Astrocyte (in vitro differentiated cells and primary cell): ENCODE data around the gene MYOG. TPM values are rescaled to one million over a fixed set of nuclear protein-coding genes. Genes with fewer than 3 reads are reported as not detected.

Experiments used
- DNase-seq: peaks from one replicate; pipeline ENCODE4 v3.0.0-alpha.2; 2010; ENCODE audit warnings: low read depth
- FAIRE-seq: peaks from 2 replicates; lab custom pipeline; 2011; peaks lifted over from hg19 to GRCh38; lab: Jason Lieb, UNC
- H2AFZ ChIP-seq: 2 replicates; pipeline ENCODE4 v1.6.0; 2012; ENCODE audit warnings: low read depth, low read length, inconsistent platforms
- H3K27ac ChIP-seq: 2 replicates; pipeline ENCODE4 v1.5.1; 2011; ENCODE audit warnings: low read depth, low read length, inconsistent platforms
- H3K27me3 ChIP-seq: 2 replicates; pipeline ENCODE4 v1.6.0; 2011; ENCODE audit warnings: low read length, inconsistent platforms; ENCODE audit not compliant: insufficient read depth
- H3K36me3 ChIP-seq: 2 replicates; pipeline ENCODE4 v1.5.1; 2011; ENCODE audit warnings: low read length, inconsistent platforms; ENCODE audit not compliant: insufficient read depth
- H3K4me1 ChIP-seq: 2 replicates; pipeline ENCODE4 v1.5.1; 2011; ENCODE audit warnings: low read length, inconsistent platforms; ENCODE audit not compliant: insufficient read depth
- H3K4me2 ChIP-seq: 2 replicates; pipeline ENCODE4 v1.6.0; 2012; ENCODE audit warnings: low read length, inconsistent platforms
- H3K4me3 ChIP-seq: 2 replicates; pipeline ENCODE4 v1.5.1; 2011; ENCODE audit warnings: low read depth, mild to moderate bottlenecking, low read length, inconsistent platforms; ENCODE audit not compliant: insufficient read depth
- H3K79me2 ChIP-seq: 2 replicates; pipeline ENCODE4 v1.6.0; 2012; ENCODE audit warnings: mild to moderate bottlenecking, low read length, inconsistent platforms; ENCODE audit not compliant: insufficient read depth
- H3K9ac ChIP-seq: 2 replicates; pipeline ENCODE4 v1.6.0; 2012; ENCODE audit warnings: mild to moderate bottlenecking, low read length, inconsistent platforms
- H3K9me3 ChIP-seq: 2 replicates; pipeline ENCODE4 v1.5.1; 2012; ENCODE audit warnings: low read depth, mild to moderate bottlenecking, low read length, inconsistent platforms; ENCODE audit not compliant: insufficient read depth
- H4K20me1 ChIP-seq: 2 replicates; pipeline ENCODE4 v1.6.0; 2012; ENCODE audit warnings: low read length, inconsistent platforms; ENCODE audit not compliant: insufficient read depth
- H3K27ac Mint-ChIP-seq: one replicate; pipeline ENCODE4 v1.8.0; 2021; ENCODE audit warnings: mild to moderate bottlenecking, mixed read lengths; ENCODE audit not compliant: unreplicated experiment
- H3K27me3 Mint-ChIP-seq: one replicate; pipeline ENCODE4 v1.8.0; 2021; ENCODE audit warnings: low read depth, mixed read lengths; ENCODE audit not compliant: unreplicated experiment
- H3K36me3 Mint-ChIP-seq: one replicate; pipeline ENCODE4 v1.8.0; 2021; ENCODE audit warnings: low read depth, mixed read lengths; ENCODE audit not compliant: unreplicated experiment
- H3K4me1 Mint-ChIP-seq: one replicate; pipeline ENCODE4 v1.8.0; 2021; ENCODE audit warnings: low read depth, mixed read lengths; ENCODE audit not compliant: unreplicated experiment
- H3K4me3 Mint-ChIP-seq: one replicate; pipeline ENCODE4 v1.8.0; 2021; ENCODE audit warnings: mild to moderate bottlenecking, moderate library complexity, mixed read lengths; ENCODE audit not compliant: unreplicated experiment
- H3K9me3 Mint-ChIP-seq: one replicate; pipeline ENCODE4 v1.8.0; 2021; ENCODE audit warnings: mild to moderate bottlenecking, mixed read lengths; ENCODE audit not compliant: unreplicated experiment
- EZH2 ChIP-seq: IDR thresholded peaks from 2 replicates; pipeline ENCODE4 v1.6.1; 2012; ENCODE audit warnings: mild to moderate bottlenecking, low read length, inconsistent platforms; ENCODE audit not compliant: insufficient read depth
- total RNA-seq: library from RNA; stranded (reverse); gene quantifications from 2 replicates; pipeline ENCODE4 v1.2.1, GENCODE V29; 2021
- TF ChIP-seq, protein P1 (sequence below): IDR thresholded peaks from 2 replicates; pipeline ENCODE4 v1.5.1; 2011; ENCODE audit warnings: low read depth, mild to moderate bottlenecking, inconsistent platforms, low read length, moderate library complexity; ENCODE audit not compliant: insufficient read depth

Gene MYOG
- total RNA-seq, 1 donor from 2014 or later: not detected

DNA sequence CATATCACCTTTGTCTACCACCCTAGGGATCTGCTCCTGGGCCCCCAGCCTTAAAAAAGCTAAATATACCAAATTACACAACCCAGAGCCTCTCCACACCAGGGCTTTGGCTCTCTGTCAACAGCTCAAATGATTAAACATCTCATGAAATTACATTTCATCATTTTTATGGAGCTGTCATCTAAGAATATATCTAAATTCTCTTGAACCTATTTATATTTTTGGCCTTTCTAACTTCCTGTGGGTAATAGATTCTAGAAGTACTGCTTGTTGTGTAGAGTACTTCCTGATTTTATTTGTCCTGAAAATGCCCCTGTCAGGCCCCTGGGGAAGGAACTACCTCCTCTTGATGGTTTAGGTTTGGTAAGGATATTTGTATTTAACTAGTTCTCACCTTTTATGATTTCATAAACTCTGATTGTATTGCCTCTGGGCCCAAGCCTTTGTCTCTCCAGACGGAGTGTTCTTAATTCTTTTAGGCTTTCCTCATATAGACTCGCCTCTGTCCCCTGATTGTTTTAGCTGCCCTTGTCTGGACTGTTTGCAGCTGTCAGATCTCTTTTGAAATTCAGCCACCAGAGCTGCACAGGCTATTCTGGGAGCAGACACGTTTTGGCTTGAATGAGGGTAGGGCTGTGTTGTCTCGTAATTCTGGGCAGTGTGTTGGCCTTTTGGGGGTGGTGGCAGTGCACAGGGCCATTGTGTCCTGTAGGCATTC is 16.6 kb downstream of the MYOG start:
- Mint-ChIP-seq H3K27me3 (peaks cover 42% of the 10 kb centered on the region), H3K4me3 (no peak overlapping the region), H3K27ac (no peak overlapping the region), H3K4me1 (peaks cover 9% of the 10 kb centered on the region), H3K9me3 (no peaks in the 10 kb centered on the region), H3K36me3 (peaks cover 29% of the 10 kb centered on the region)
- Histone ChIP-seq H2AFZ (no peak overlapping the region), H3K27ac (no peak overlapping the region), H3K9ac (no peak overlapping the region), H4K20me1 (no peaks in the 10 kb centered on the region), H3K4me1 (no peaks in the 10 kb centered on the region), H3K4me3 (no peak overlapping the region), H3K4me2 (no peak overlapping the region), H3K9me3 (no peaks in the 10 kb centered on the region), H3K79me2 (no peaks in the 10 kb centered on the region), H3K27me3 (peaks cover 21% of the 10 kb centered on the region), H3K36me3 (no peaks in the 10 kb centered on the region)
- TF ChIP-seq EZH2: no peak
- TF ChIP-seq, protein P1, sequence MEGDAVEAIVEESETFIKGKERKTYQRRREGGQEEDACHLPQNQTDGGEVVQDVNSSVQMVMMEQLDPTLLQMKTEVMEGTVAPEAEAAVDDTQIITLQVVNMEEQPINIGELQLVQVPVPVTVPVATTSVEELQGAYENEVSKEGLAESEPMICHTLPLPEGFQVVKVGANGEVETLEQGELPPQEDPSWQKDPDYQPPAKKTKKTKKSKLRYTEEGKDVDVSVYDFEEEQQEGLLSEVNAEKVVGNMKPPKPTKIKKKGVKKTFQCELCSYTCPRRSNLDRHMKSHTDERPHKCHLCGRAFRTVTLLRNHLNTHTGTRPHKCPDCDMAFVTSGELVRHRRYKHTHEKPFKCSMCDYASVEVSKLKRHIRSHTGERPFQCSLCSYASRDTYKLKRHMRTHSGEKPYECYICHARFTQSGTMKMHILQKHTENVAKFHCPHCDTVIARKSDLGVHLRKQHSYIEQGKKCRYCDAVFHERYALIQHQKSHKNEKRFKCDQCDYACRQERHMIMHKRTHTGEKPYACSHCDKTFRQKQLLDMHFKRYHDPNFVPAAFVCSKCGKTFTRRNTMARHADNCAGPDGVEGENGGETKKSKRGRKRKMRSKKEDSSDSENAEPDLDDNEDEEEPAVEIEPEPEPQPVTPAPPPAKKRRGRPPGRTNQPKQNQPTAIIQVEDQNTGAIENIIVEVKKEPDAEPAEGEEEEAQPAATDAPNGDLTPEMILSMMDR: no peak
- no peak for FAIRE-seq
- no peak for DNase-seq

DNA sequence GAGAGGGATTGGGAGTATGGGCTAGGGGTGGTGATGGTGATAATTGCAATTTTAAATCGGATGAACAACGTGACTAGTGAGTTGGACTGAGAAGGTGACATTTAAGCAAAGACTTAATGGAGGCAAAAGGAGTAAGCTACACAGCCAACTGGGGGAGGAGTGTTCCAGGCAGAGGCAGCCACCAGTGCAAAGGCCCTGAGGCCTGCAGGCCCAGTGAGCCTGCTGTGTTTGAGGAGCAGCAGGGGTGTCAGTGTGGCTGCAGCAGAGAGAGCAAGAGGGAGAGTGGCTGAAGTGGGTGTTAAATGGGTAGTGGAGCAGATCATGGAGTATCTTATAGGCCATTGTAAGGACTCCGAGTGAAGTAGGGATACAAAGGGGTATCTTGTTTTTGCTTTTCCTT is 18.8 kb downstream of the MYOG start:
- H3K4me2 ChIP-seq: no peak overlapping the region
- peaks cover 7% of the 10 kb centered on the region for H3K27me3 ChIP-seq
- Mint-ChIP-seq H3K27ac (no peak overlapping the region), H3K4me3 (no peak overlapping the region), H3K4me1 (peaks cover 7% of the 10 kb centered on the region), H3K9me3 (no peaks in the 10 kb centered on the region), H3K27me3 (peaks cover 32% of the 10 kb centered on the region), H3K36me3 (peaks cover 33% of the 10 kb centered on the region)
- no peak overlapping the region for H3K27ac ChIP-seq
- no peak overlapping the region for H3K4me3 ChIP-seq
- no peak overlapping the region for H2AFZ ChIP-seq
- no peak for TF ChIP-seq EZH2
- TF ChIP-seq, protein P1: no peak
- H4K20me1 ChIP-seq: no peaks in the 10 kb centered on the region
- H3K4me1 ChIP-seq: no peaks in the 10 kb centered on the region
- no peak for DNase-seq
- no peaks in the 10 kb centered on the region for H3K79me2 ChIP-seq
- FAIRE-seq: no peak
- no peaks in the 10 kb centered on the region for H3K9me3 ChIP-seq
- H3K36me3 ChIP-seq: no peaks in the 10 kb centered on the region
- no peak overlapping the region for H3K9ac ChIP-seq

DNA sequence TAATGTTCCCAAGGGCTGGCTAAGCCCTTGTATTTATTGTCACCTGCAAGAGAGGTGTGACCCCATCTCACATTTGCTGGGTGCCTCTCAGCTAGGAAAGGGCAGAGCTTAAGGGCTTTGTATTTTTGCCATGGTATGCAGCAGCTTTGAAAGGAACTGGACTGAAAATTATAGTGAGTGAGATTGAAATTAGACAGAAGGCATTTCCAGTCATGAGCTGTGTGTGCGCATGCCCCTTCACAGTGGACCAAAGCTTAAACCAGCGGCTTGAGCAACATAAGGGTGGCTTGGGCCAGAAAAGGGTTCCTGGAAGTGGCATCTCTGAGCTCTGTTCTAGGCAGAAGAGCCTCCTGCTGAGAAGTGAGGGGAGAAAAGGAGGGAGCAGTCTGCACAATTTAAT is 19.8 kb downstream of the MYOG start:
- H3K27me3 Mint-ChIP-seq: peaks cover 32% of the 10 kb centered on the region
- H3K4me1 Mint-ChIP-seq: peaks cover 7% of the 10 kb centered on the region
- Histone ChIP-seq H4K20me1 (no peaks in the 10 kb centered on the region), H3K9ac (no peak overlapping the region), H3K4me2 (no peak overlapping the region), H3K9me3 (no peaks in the 10 kb centered on the region), H3K27me3 (peaks cover 7% of the 10 kb centered on the region), H2AFZ (no peak overlapping the region), H3K4me3 (no peak overlapping the region), H3K36me3 (no peaks in the 10 kb centered on the region), H3K79me2 (no peaks in the 10 kb centered on the region), H3K27ac (no peak overlapping the region), H3K4me1 (no peaks in the 10 kb centered on the region)
- TF ChIP-seq, protein P1: no peak
- TF ChIP-seq EZH2: no peak
- no peak overlapping the region for H3K4me3 Mint-ChIP-seq
- H3K9me3 Mint-ChIP-seq: no peaks in the 10 kb centered on the region
- peaks cover 33% of the 10 kb centered on the region for H3K36me3 Mint-ChIP-seq
- no peak for FAIRE-seq
- no peak overlapping the region for H3K27ac Mint-ChIP-seq
- no peak for DNase-seq
